Progenitor cell of endocrine pancreas (in vitro differentiated cells): ENCODE results near the gene ITGB1. TPM values are rescaled to one million over a fixed set of nuclear protein-coding genes. Genes with fewer than 3 reads are reported as not detected.

Source experiments
- DNase-seq: peaks from one replicate; pipeline ENCODE4 v3.0.0; 2021; ENCODE audit warnings: low spot score; ENCODE audit not compliant: unreplicated experiment
- H3K27ac Mint-ChIP-seq: 2 replicates; pipeline ENCODE4 v1.8.0; 2021; ENCODE audit warnings: mild to moderate bottlenecking, moderate library complexity, mixed read lengths
- H3K27me3 Mint-ChIP-seq: 2 replicates; pipeline ENCODE4 v1.8.0; 2021; ENCODE audit warnings: mixed read lengths
- H3K36me3 Mint-ChIP-seq: 2 replicates; pipeline ENCODE4 v1.8.0; 2022; ENCODE audit warnings: mixed read lengths; ENCODE audit not compliant: insufficient read depth
- H3K4me1 Mint-ChIP-seq: 2 replicates; pipeline ENCODE4 v1.8.0; 2021; ENCODE audit warnings: low read depth, mixed read lengths
- H3K4me3 Mint-ChIP-seq: 2 replicates; pipeline ENCODE4 v1.8.0; 2021; ENCODE audit warnings: low read depth, mild to moderate bottlenecking, moderate library complexity, mixed read lengths
- H3K9me3 Mint-ChIP-seq: 2 replicates; pipeline ENCODE4 v1.8.0; 2021; ENCODE audit warnings: low read depth, mixed read lengths
- CTCF ChIP-seq: fragments of 200-600 bp; sonication (generic); IDR thresholded peaks from one replicate; pipeline ENCODE4 v1.5.0; 2021; ENCODE audit warnings: antibody characterized with exemption, mild to moderate bottlenecking; ENCODE audit not compliant: unreplicated experiment
- total RNA-seq: library from RNA; stranded (reverse); gene quantifications from 2 replicates; pipeline ENCODE4 v1.2.1, GENCODE V29; 2021

The ITGB1 gene
- total RNA-seq, 1 donor from 2014 or later: 382 TPM

- no peak for TF ChIP-seq CTCF
- DNase-seq: no peak
- H3K36me3 Mint-ChIP-seq: no peaks in the 10 kb centered on the region
- no peaks in the 10 kb centered on the region for H3K9me3 Mint-ChIP-seq
- peak overlapping the region; percentile 93 for H3K4me3 Mint-ChIP-seq
- no peaks in the 10 kb centered on the region for H3K27me3 Mint-ChIP-seq
- H3K4me1 Mint-ChIP-seq: peaks cover 42% of the 10 kb centered on the region
- H3K27ac Mint-ChIP-seq: peak overlapping the region; percentile 40
These were observed 2.0 kb upstream of the ITGB1 start for GRCh38 chr10:32960022-32960421.

- Mint-ChIP-seq H3K4me1 (peaks cover 50% of the 10 kb centered on the region), H3K27me3 (no peaks in the 10 kb centered on the region), H3K9me3 (no peaks in the 10 kb centered on the region), H3K27ac (peak overlapping the region; percentile 100), H3K36me3 (no peaks in the 10 kb centered on the region), H3K4me3 (peak overlapping the region; percentile 93)
- TF ChIP-seq CTCF: no peak
- no peak for DNase-seq
These were observed 1.2 kb upstream of the ITGB1 start for GRCh38 chr10:32959006-32959920.

GRCh38 chr10:32957341-32958084 is 517 bp downstream of the ITGB1 start:
- Mint-ChIP-seq H3K4me3 (peak overlapping the region; percentile 81), H3K27me3 (no peaks in the 10 kb centered on the region), H3K27ac (peak overlapping the region; percentile 90), H3K9me3 (no peaks in the 10 kb centered on the region), H3K4me1 (peaks cover 60% of the 10 kb centered on the region), H3K36me3 (peaks cover 1% of the 10 kb centered on the region)
- TF ChIP-seq CTCF: no peak
- peak; percentile 43 for DNase-seq

- DNase-seq: no peak
- no peak for TF ChIP-seq CTCF
- H3K27ac Mint-ChIP-seq: peak overlapping the region; percentile 93
- peak overlapping the region; percentile 81 for H3K4me3 Mint-ChIP-seq
- no peaks in the 10 kb centered on the region for H3K27me3 Mint-ChIP-seq
- H3K4me1 Mint-ChIP-seq: peaks cover 66% of the 10 kb centered on the region
- no peaks in the 10 kb centered on the region for H3K9me3 Mint-ChIP-seq
- H3K36me3 Mint-ChIP-seq: peaks cover 1% of the 10 kb centered on the region
These were observed 1.4 kb downstream of the ITGB1 start for GRCh38 chr10:32956365-32957197.

GRCh38 chr10:32955790-32956189 is 2.2 kb downstream of the ITGB1 start:
- Mint-ChIP-seq H3K36me3 (peaks cover 1% of the 10 kb centered on the region), H3K4me1 (peaks cover 72% of the 10 kb centered on the region), H3K27ac (peak overlapping the region; percentile 93), H3K4me3 (peak overlapping the region; percentile 81), H3K9me3 (no peaks in the 10 kb centered on the region), H3K27me3 (no peaks in the 10 kb centered on the region)
- TF ChIP-seq CTCF: no peak
- DNase-seq: no peak
